Measurements from ENCODE around the gene GTF2H2.
"Not testable (repeated sequence)": the region's sequence is repeated elsewhere in the genome, so short reads cannot be mapped to it uniquely, and the experiment has no call there.

The GTF2H2 gene

GRCh38 chr5:71011194-71011792 is 56.2 kb downstream of the GTF2H2 start:
- no peak for DNase-seq

- not testable (repeated sequence) for DNase-seq
These were observed 60.5 kb downstream of the GTF2H2 start for GRCh38 chr5:71006983-71007382.
